G401 (cell line): ENCODE measurements around the gene ANKRD2. TPM values are rescaled to one million over a fixed set of nuclear protein-coding genes. Genes with fewer than 3 reads are reported as not detected.
"Not testable (repeated sequence)": the region's sequence is repeated elsewhere in the genome, so short reads cannot be mapped to it uniquely, and the experiment has no call there.

ENCODE experiments used
- DNase-seq: peaks from one replicate; pipeline ENCODE4 v3.0.0-alpha.2; 2015; ENCODE audit warnings: low spot score
- in situ Hi-C: cut with HindIII; loops from 2 replicates; pipeline ENCODE4 v1.10.0; 2016; ENCODE audit warnings: low sequenced_read_pairs, mixed read lengths
- total RNA-seq: library from RNA; depleted of rRNA; stranded (reverse); fragments of >200 nt; shearing (Covaris generic); gene quantifications from 2 replicates; pipeline ENCODE4 v1.2.3, GENCODE V29; 2014

ANKRD2 gene
- total RNA-seq, 1 experiment from 2014 or later, result 0.41 TPM

- no peak for DNase-seq
- in situ Hi-C loops, result no loop called here
Observed at GRCh38 chr10:97543025-97543546, 29.5 kb upstream of the ANKRD2 start.

GRCh38 chr10:97546456-97547270, 25.9 kb upstream of the ANKRD2 start:
- DNase-seq, result no peak
- in situ Hi-C loops, result no loop called here

- DNase-seq, result no peak
- in situ Hi-C loops, result no loop called here
Observed at GRCh38 chr10:97547271-97547600, 25.3 kb upstream of the ANKRD2 start.

GRCh38 chr10:97547962-97548361, 24.6 kb upstream of the ANKRD2 start:
- DNase-seq, result no peak
- in situ Hi-C loops, result no loop called here

GRCh38 chr10:97548828-97549455, 23.6 kb upstream of the ANKRD2 start:
- DNase-seq, result no peak
- in situ Hi-C loops, result no loop called here

GRCh38 chr10:97549587-97550322, 22.8 kb upstream of the ANKRD2 start:
- DNase-seq, result no peak
- in situ Hi-C loops, result no loop called here

- in situ Hi-C loops, result no loop called here
- no peak for DNase-seq
Observed at GRCh38 chr10:97550336-97551149, 22.0 kb upstream of the ANKRD2 start.

- in situ Hi-C loops, result no loop called here
- no peak for DNase-seq
Observed at GRCh38 chr10:97551271-97551670, 21.3 kb upstream of the ANKRD2 start.

- DNase-seq, result no peak
Observed at GRCh38 chr10:97553575-97554031, 19.0 kb upstream of the ANKRD2 start.

GRCh38 chr10:97554336-97554735, 18.2 kb upstream of the ANKRD2 start:
- DNase-seq, in situ Hi-C loops: not testable (repeated sequence)

More at GRCh38 chr10:97553575-97554031, 19.0 kb upstream of the ANKRD2 start:
- in situ Hi-C loops, result no loop called here

- in situ Hi-C loops, DNase-seq: not testable (repeated sequence)
Observed at GRCh38 chr10:97555541-97555940, 17.0 kb upstream of the ANKRD2 start.

GRCh38 chr10:97560731-97561381, 11.7 kb upstream of the ANKRD2 start:
- in situ Hi-C loops, DNase-seq: not testable (repeated sequence)

GRCh38 chr10:97561386-97562077, 11.0 kb upstream of the ANKRD2 start:
- in situ Hi-C loops, DNase-seq: not testable (repeated sequence)

- DNase-seq, in situ Hi-C loops: not testable (repeated sequence)
Observed at GRCh38 chr10:97562329-97562728, 10.2 kb upstream of the ANKRD2 start.

GRCh38 chr10:97563337-97563736, 9.2 kb upstream of the ANKRD2 start:
- DNase-seq, result no peak
- in situ Hi-C loops, result no loop called here

GRCh38 chr10:97564776-97565175, 7.8 kb upstream of the ANKRD2 start:
- in situ Hi-C loops, result no loop called here
- DNase-seq, result no peak

GRCh38 chr10:97566336-97566996, 6.1 kb upstream of the ANKRD2 start:
- in situ Hi-C loops, result no loop called here
- no peak for DNase-seq
